Panc1 (cell line): ENCODE data around the gene CRYBA1. TPM values are rescaled to one million over a fixed set of nuclear protein-coding genes. Genes with fewer than 3 reads are reported as not detected.

Experiments
- ATAC-seq: fragments of 200-7000 bp; cut with Tn5 transposase; 2 replicates; pipeline ENCODE4 v1.9.1; 2020; ENCODE audit warnings: mild to moderate bottlenecking, moderate library complexity
- BruUV-seq: library from RNA; stranded (reverse); fragments of 400-500 nt; replicated peaks from 2 replicates; lab custom pipeline; 2021; lab: Mats Ljungman, UMichigan
- CTCF ChIA-PET: fragments of 300-600 bp; sonication (Branson Sonifier 250); formaldehyde crosslinking; loops from one replicate; lab custom pipeline; 2022; ENCODE audit warnings: antibody characterized with exemption; lab: Charles Lee
- POLR2A ChIA-PET: fragments of 300-600 bp; sonication (Branson Sonifier 250); formaldehyde crosslinking; loops from one replicate; lab custom pipeline; 2022; ENCODE audit warnings: antibody characterized with exemption; lab: Charles Lee
- DNase-seq: peaks from one replicate; pipeline ENCODE4 v3.0.0-alpha.2; 2010; ENCODE audit warnings: low read depth, low spot score
- H3K27ac ChIP-seq: 2 replicates; pipeline ENCODE4 v1.5.1; 2011; ENCODE audit warnings: mild to moderate bottlenecking, low read length, inconsistent platforms
- H3K27me3 ChIP-seq: fragments of 200-500 bp; sonication (Bioruptor generic); 2 replicates; pipeline ENCODE4 v1.6.0; 2014; ENCODE audit warnings: low read length, inconsistent platforms; ENCODE audit not compliant: control insufficient read depth, insufficient read depth
- H3K36me3 ChIP-seq: fragments of 200-500 bp; sonication (Bioruptor generic); 2 replicates; pipeline ENCODE4 v1.5.1; 2014; ENCODE audit warnings: inconsistent platforms, mild to moderate bottlenecking, low read length, moderate library complexity; ENCODE audit not compliant: control insufficient read depth, insufficient read depth
- H3K4me1 ChIP-seq: 2 replicates; pipeline ENCODE4 v1.5.1; 2011; ENCODE audit warnings: inconsistent platforms, mild to moderate bottlenecking, low read length, moderate library complexity; ENCODE audit not compliant: control insufficient read depth, insufficient read depth
- H3K4me3 ChIP-seq, 2 experiments: 2 replicates each; pipeline ENCODE4 v1.5.1; 2011 to 2012; ENCODE audit warnings: low read depth in 2 of 2, low read length in 2 of 2, mild to moderate bottlenecking in 2 of 2, inconsistent platforms in 1 of 2, moderate library complexity in 1 of 2
- H3K9me3 ChIP-seq: fragments of 200-500 bp; sonication (Bioruptor generic); 2 replicates; pipeline ENCODE4 v1.5.1; 2014; ENCODE audit warnings: low read depth, mild to moderate bottlenecking, inconsistent platforms, low read length, moderate library complexity; ENCODE audit not compliant: control insufficient read depth, insufficient read depth
- CTCF ChIP-seq: fragments of 450-650 bp; IDR thresholded peaks from 2 replicates; pipeline ENCODE4 v1.5.1; 2017; ENCODE audit warnings: mild to moderate bottlenecking
- POLR2AphosphoS5 ChIP-seq: IDR thresholded peaks from 2 replicates; pipeline ENCODE4 v1.6.1; 2012; ENCODE audit warnings: mild to moderate bottlenecking, low read depth, low read length, moderate library complexity
- REST ChIP-seq, 2 experiments: IDR thresholded peaks; 2 replicates each; pipeline ENCODE4 v1.6.1; 2011 to 2012; ENCODE audit warnings: low read depth in 2 of 2, control low read depth in 1 of 2, low read length in 1 of 2, mild to moderate bottlenecking in 1 of 2, moderate library complexity in 1 of 2; ENCODE audit not compliant: insufficient read depth in 1 of 2
- SIN3A ChIP-seq: IDR thresholded peaks from 2 replicates; pipeline ENCODE4 v1.6.1; 2012; ENCODE audit warnings: low read depth, mild to moderate bottlenecking, low read length, moderate library complexity, borderline replicate concordance; ENCODE audit not compliant: insufficient read depth
- TCF7L2 ChIP-seq: IDR thresholded peaks from 2 replicates; pipeline ENCODE4 v1.6.1; 2011; ENCODE audit warnings: mild to moderate bottlenecking, low read depth, low read length, inconsistent platforms
- in situ Hi-C: cut with HindIII; loops from 2 replicates; pipeline ENCODE4 v1.10.0; 2016; ENCODE audit warnings: low sequenced_read_pairs, low pct_unique_long_range_greater_than_20kb
- intact Hi-C: fragments of 100-400 bp; cut with micrococcal nuclease; formaldehyde crosslinking; loops from one replicate; pipeline ENCODE4 v1.10.0; 2022; ENCODE audit not compliant: unreplicated experiment
- total RNA-seq: library from RNA; stranded (reverse); gene quantifications from one replicate; pipeline ENCODE4 v1.2.1, GENCODE V29; 2021; ENCODE audit not compliant: unreplicated experiment

CRYBA1 gene
- total RNA-seq, 1 experiment from 2014 or later, result not detected

DNA sequence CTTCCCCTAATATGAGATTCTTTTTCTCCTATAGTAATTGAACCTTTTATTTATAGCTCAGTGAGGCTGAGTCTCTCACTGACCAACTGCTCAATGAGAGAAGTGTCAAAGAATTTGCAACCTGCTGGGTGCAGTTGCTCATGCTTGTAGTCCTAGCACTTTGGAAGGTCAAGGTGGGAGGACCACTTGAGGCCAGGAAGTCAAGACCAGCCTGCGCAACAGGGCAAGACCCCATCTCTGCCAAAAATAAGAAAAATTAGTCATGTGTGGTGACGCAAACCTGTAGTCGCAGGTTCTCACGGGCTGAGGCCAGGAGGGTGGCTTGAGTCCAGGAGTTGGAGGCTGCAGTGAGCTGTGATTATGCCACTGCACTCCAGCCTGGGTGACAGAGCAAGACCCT, 30.9 kb upstream of the CRYBA1 start:
- peaks cover 6% of the 10 kb centered on the region for H3K4me1 ChIP-seq
- TF ChIP-seq TCF7L2 (no peak), CTCF (no peak), SIN3A (no peak), REST (IDR thresholded peaks at IDR 0.05; ENCODE audit: insufficient read depth in 1 of 2, low read depth in 2 of 2, low read length in 1 of 2) (no peak)
- no peaks in the 10 kb centered on the region for H3K36me3 ChIP-seq
- no TSS peak for BruUV-seq
- H3K27me3 ChIP-seq, result no peaks in the 10 kb centered on the region
- POLR2A ChIA-PET, result interaction anchor here (0.6 kb wide), 1 partner anchor 51 kb away, joined by 3 read pairs; no protein-coding TSS in a partner anchor
- intact Hi-C loops (no loop called here), in situ Hi-C loops (no loop called here)
- CTCF ChIA-PET, result no interaction called here
- H3K4me3 ChIP-seq, result no peak overlapping the region
- DNase-seq, result no peak
- no peak overlapping the region for H3K27ac ChIP-seq
- H3K9me3 ChIP-seq, result no peaks in the 10 kb centered on the region
- ATAC-seq, result no peak

GRCh38 chr17:29216181-29216580, 30.5 kb upstream of the CRYBA1 start:
- H3K27ac ChIP-seq, result no peak overlapping the region
- H3K27me3 ChIP-seq, result no peaks in the 10 kb centered on the region
- POLR2A ChIA-PET, result interaction anchor here (0.6 kb wide), 1 partner anchor 50 kb away, joined by 3 read pairs; no protein-coding TSS in a partner anchor
- H3K4me3 ChIP-seq, result no peak overlapping the region
- no peaks in the 10 kb centered on the region for H3K36me3 ChIP-seq
- DNase-seq, result no peak
- no peaks in the 10 kb centered on the region for H3K9me3 ChIP-seq
- intact Hi-C loops (no loop called here), in situ Hi-C loops (no loop called here)
- CTCF ChIA-PET, result no interaction called here
- no peak for ATAC-seq
- peaks cover 6% of the 10 kb centered on the region for H3K4me1 ChIP-seq
- no TSS peak for BruUV-seq
- TF ChIP-seq REST (IDR thresholded peaks at IDR 0.05; ENCODE audit: insufficient read depth in 1 of 2, low read depth in 2 of 2, low read length in 1 of 2) (no peak), SIN3A (no peak), TCF7L2 (no peak), POLR2AphosphoS5 (no peak), CTCF (no peak)
